Ovary (tissue), 10 donors: ENCODE measurements around the gene RHOBTB1. TPM values are rescaled to one million over a fixed set of nuclear protein-coding genes. Genes with fewer than 3 reads are reported as not detected.

Source experiments
- DNase-seq, 5 donors: peaks; one replicate each; pipeline ENCODE4 v3.0.0-alpha.2; 2019 to 2020
- H3K27ac ChIP-seq, 2 donors: fragments of 200-600 bp; one replicate each; pipeline versions ENCODE4 v1.5.1 to v1.8.0; 2019 to 2022
- H3K27me3 ChIP-seq: fragments of 200-600 bp; one replicate; pipeline ENCODE4 v1.8.0; 2022
- H3K36me3 ChIP-seq: fragments of 200-600 bp; sonication (generic); one replicate; pipeline ENCODE4 v1.5.1; 2019
- H3K4me1 ChIP-seq: one replicate; pipeline ENCODE4 v1.8.1; 2013; ENCODE audit warnings: mild to moderate bottlenecking, moderate library complexity; ENCODE audit not compliant: insufficient read depth
- H3K4me3 ChIP-seq: fragments of 200-600 bp; sonication (generic); one replicate; pipeline ENCODE4 v1.5.1; 2017
- H3K9me3 ChIP-seq, 2 donors: fragments of 200-600 bp in 1 of 2; sonication (generic) in 1 of 2; one replicate each; pipeline versions ENCODE4 v1.5.1 to v1.8.1; 2013 to 2019; ENCODE audit warnings: mild to moderate bottlenecking in 1 of 2, moderate library complexity in 1 of 2
- EP300 ChIP-seq: sonication (generic); formaldehyde crosslinking; IDR thresholded peaks from one replicate; pipeline ENCODE4 v1.6.1; 2017; ENCODE audit warnings: antibody characterized with exemption
- POLR2A ChIP-seq: fragments of 450-650 bp; IDR thresholded peaks from one replicate; pipeline ENCODE4 v1.6.1; 2017; ENCODE audit warnings: antibody characterized with exemption, mild to moderate bottlenecking, moderate library complexity
- WGBS, 3 donors: extraction: QIAGEN DNeasy Blood & Tissue Kit in 1 of 3; methylation state at CpG; one replicate each; pipeline versions ENCODE4 v1.1.5 to v1.1.7; 2013 to 2017; 5-methylcytosine and 5-hydroxymethylcytosine counted together
- intact Hi-C, 4 donors: fragments of 100-400 bp; cut with DNase I; formaldehyde crosslinking; loops; one replicate each; pipeline versions ENCODE4 v1.11.0 to v1.15.1; 2022 to 2023
- long read RNA-seq, 3 donors: library from polyadenylated mRNA in 2 of 3; unstranded in 2 of 3; transcript quantifications; one replicate each; pipeline ENCODE4 v2.0.0 and lab custom pipeline, GENCODE V29; 2021 to 2026
- polyA plus RNA-seq, 2 donors: library from polyadenylated mRNA; stranded (reverse); fragments of 200-250 nt in 1 of 2; fragments of 350-450 nt in 1 of 2; fragmentation: Illumina TruSeq in 1 of 2; extraction: RNeasy Lipid Tissue Mini Kit (QIAGEN cat#74804) in 1 of 2; gene quantifications; one replicate each; pipeline ENCODE4 v1.2.3, GENCODE V29; 2013 to 2014
- total RNA-seq, 7 donors: library from RNA; depleted of rRNA in 2 of 7; stranded (reverse); fragments of >200 nt in 2 of 7; fragmentation: NEBNext Ultra II Directional in 3 of 7; extraction: Animal tissue kit (Norgen Biotek cat#: 25700) in 3 of 7; gene quantifications; one replicate each; pipeline versions ENCODE4 v1.1.0 to v1.2.4, GENCODE V29; 2016 to 2023
- TF ChIP-seq, protein P1 (sequence below), 3 donors: fragments of 450-650 bp in 2 of 3; fragments of 200-600 bp in 1 of 3; IDR thresholded peaks; one replicate each; pipeline versions ENCODE4 v1.5.1 to v1.8.0; 2016 to 2022; ENCODE audit warnings: antibody characterized with exemption in 3 of 3, mild to moderate bottlenecking in 1 of 3
- donor health status: DM: no; HTN: no; CAD: no; lungs with moderate emphysema.
- donor health status: DM: no; HTN: no; CAD: no.
- donor health status: Bipolar disorder and iron deficiency.
- donor health status: DM: yes; HTN: yes; CAD: no.
- donor health status: DM: no; HTN: no; CAD: no.
- donor health status: DM: yes; HTN: yes; CAD: no.

RHOBTB1 gene, protein sequence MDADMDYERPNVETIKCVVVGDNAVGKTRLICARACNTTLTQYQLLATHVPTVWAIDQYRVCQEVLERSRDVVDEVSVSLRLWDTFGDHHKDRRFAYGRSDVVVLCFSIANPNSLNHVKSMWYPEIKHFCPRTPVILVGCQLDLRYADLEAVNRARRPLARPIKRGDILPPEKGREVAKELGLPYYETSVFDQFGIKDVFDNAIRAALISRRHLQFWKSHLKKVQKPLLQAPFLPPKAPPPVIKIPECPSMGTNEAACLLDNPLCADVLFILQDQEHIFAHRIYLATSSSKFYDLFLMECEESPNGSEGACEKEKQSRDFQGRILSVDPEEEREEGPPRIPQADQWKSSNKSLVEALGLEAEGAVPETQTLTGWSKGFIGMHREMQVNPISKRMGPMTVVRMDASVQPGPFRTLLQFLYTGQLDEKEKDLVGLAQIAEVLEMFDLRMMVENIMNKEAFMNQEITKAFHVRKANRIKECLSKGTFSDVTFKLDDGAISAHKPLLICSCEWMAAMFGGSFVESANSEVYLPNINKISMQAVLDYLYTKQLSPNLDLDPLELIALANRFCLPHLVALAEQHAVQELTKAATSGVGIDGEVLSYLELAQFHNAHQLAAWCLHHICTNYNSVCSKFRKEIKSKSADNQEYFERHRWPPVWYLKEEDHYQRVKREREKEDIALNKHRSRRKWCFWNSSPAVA
- total RNA-seq (10 to 100 TPM in 4 of 7 donors, 1 to 10 TPM in 3; 5.6 to 23.9 (median 13.0) TPM), polyA plus RNA-seq (10 to 100 TPM; 12.0 to 22.3 TPM)
- long read RNA-seq, donor 1, full-length matches to known transcripts = 2 of 20 reads
- long read RNA-seq, donor 1, partial matches to known transcripts = 8 of 20 reads
- long read RNA-seq, donor 1, other reads (novel, unspliced or antisense) = 10 of 20 reads
- long read RNA-seq, donor 2 = 0 reads
- long read RNA-seq, donor 3, full-length matches to known transcripts = 25 of 53 reads
- long read RNA-seq, donor 3, partial matches to known transcripts = 10 of 53 reads
- long read RNA-seq, donor 3, other reads (novel, unspliced or antisense) = 18 of 53 reads

DNA sequence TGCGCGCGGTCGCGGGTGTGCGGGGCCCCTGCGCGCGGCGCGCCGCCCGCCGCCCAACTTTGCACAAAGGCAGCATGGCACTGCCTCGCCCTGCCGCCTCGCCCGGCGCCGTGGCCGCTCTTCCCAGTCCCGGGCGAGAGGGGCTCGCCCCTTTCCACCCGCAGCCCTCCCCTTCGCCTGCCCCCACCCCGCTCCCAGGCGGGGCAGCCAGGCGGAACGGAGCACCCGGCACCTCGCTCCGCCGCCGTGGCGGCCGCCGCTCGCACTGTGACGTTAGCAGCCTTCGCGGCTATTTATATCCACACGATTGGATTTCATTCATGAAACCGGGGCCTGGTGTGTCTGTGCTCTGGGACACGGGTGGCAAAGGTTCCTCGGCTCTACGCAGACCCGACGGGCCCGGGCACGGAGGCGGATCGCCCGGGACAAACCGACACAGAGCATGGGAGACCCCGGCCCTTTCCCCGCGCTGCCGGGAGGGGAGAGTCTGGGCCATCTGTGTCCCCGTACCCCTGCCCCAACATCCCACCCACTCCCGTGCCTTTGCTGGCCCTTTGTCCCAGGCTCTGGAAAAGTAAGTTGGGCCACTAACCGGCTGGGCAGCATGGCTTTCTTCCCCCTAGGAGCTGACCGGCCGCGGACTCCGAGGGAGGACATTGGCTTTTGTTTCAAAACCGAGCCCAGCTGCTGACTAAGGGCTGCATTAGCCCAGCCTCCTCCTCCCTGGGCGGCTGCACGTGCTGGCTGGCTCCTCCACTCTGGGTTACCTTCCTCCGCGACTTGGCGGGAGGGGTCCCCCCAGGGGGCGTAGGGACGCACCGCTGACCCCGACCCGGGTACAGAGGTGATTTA, at the start of gene RHOBTB1:
Gene RHOBTB1, minus strand, starts transcription at position 128 of the 852 bp plus-strand sequence. CDS start 32,643 bp downstream, outside the sequence.
- peak; percentile 84 for TF ChIP-seq POLR2A
- TF ChIP-seq, protein P1, sequence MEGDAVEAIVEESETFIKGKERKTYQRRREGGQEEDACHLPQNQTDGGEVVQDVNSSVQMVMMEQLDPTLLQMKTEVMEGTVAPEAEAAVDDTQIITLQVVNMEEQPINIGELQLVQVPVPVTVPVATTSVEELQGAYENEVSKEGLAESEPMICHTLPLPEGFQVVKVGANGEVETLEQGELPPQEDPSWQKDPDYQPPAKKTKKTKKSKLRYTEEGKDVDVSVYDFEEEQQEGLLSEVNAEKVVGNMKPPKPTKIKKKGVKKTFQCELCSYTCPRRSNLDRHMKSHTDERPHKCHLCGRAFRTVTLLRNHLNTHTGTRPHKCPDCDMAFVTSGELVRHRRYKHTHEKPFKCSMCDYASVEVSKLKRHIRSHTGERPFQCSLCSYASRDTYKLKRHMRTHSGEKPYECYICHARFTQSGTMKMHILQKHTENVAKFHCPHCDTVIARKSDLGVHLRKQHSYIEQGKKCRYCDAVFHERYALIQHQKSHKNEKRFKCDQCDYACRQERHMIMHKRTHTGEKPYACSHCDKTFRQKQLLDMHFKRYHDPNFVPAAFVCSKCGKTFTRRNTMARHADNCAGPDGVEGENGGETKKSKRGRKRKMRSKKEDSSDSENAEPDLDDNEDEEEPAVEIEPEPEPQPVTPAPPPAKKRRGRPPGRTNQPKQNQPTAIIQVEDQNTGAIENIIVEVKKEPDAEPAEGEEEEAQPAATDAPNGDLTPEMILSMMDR (IDR thresholded peaks at IDR 0.05) = no peak
- Histone ChIP-seq H3K4me1 (no peaks in the 10 kb centered on the region), H3K27ac (peak within 1 kb of the TSS; percentile 91 to 95), H3K9me3 (no peaks in the 10 kb centered on the region), H3K27me3 (no peaks in the 10 kb centered on the region), H3K4me3 (peak within 1 kb of the TSS; percentile 85), H3K36me3 (no peaks in the 10 kb centered on the region)
- intact Hi-C loops = loop anchor here in 1 of 4 donors (5.0 to 10.0 kb wide), 2 partner anchors 47 to 119 kb away; no protein-coding TSS in a partner anchor
- WGBS, 3 donors = 0 to 1% (median 0%) methylated on average over 65 to 77 of the region's 77 CpGs
- DNase-seq = peak; percentile 77 to 86 (median 82)

DNA sequence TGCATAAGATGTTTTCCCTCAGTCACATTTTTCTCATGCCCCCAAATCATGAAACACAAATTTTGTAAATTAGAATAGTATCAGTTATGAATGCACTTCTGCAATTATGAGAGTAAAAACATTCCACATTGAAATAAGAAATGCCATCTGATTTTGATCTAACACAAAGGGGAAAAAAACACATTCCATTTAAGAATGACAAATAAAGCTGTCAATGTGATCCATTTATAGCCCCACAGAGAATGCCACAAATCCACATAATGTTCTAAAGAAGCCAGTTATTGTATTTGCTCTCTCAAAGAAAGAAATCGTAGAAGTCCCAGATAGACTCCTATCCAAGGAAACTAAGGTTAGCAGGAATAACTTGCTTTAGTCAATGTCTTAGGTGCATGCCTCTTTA, 48.7 kb upstream of the RHOBTB1 start:
- DNase-seq = no peak
- Histone ChIP-seq H3K27ac (no peak overlapping the region), H3K4me1 (no peaks in the 10 kb centered on the region), H3K9me3 (no peaks in the 10 kb centered on the region), H3K4me3 (no peak overlapping the region), H3K36me3 (no peaks in the 10 kb centered on the region), H3K27me3 (no peaks in the 10 kb centered on the region)
- TF ChIP-seq POLR2A (no peak), EP300 (no peak)
- TF ChIP-seq, protein P1 (IDR thresholded peaks at IDR 0.05) = no peak
- 88 to 97% (median 88%) methylated on average over 1 of the region's 1 CpG for WGBS, 3 donors
- intact Hi-C loops = no loop called here

DNA sequence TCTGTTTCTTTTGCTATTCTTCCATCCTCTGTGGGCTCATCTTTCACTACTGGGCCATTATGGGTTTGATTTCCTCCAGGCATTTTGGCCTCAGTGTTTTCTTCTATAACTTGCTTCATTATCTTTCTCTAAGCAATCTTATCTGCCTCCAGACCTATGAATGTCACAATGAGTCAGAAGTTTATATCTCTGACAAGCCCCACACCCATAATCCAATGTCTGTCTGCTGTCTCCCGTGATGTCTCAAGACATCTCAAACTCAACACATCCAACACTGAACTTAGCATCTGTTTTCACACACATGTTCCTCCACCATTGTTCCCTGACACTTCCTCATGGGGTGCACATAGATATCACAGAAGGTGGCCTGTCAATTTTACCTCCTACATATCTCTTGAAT, 46.7 kb upstream of the RHOBTB1 start:
- 94 to 100% (median 97%) methylated on average over 1 of the region's 1 CpG for WGBS, 3 donors

More for the DNA sequence above, 46.7 kb upstream of the RHOBTB1 start:
- TF ChIP-seq, protein P1 (IDR thresholded peaks at IDR 0.05) = no peak
- no peak for TF ChIP-seq POLR2A
- TF ChIP-seq EP300 = no peak
- H3K4me3 ChIP-seq = no peak overlapping the region
- H3K4me1 ChIP-seq = no peaks in the 10 kb centered on the region
- H3K36me3 ChIP-seq = no peaks in the 10 kb centered on the region
- no peaks in the 10 kb centered on the region for H3K27me3 ChIP-seq
- DNase-seq = no peak
- intact Hi-C loops = no loop called here
- no peaks in the 10 kb centered on the region for H3K9me3 ChIP-seq
- H3K27ac ChIP-seq = no peak overlapping the region
